ENCODE data around the gene SPSB3.

SPSB3 gene

DNA sequence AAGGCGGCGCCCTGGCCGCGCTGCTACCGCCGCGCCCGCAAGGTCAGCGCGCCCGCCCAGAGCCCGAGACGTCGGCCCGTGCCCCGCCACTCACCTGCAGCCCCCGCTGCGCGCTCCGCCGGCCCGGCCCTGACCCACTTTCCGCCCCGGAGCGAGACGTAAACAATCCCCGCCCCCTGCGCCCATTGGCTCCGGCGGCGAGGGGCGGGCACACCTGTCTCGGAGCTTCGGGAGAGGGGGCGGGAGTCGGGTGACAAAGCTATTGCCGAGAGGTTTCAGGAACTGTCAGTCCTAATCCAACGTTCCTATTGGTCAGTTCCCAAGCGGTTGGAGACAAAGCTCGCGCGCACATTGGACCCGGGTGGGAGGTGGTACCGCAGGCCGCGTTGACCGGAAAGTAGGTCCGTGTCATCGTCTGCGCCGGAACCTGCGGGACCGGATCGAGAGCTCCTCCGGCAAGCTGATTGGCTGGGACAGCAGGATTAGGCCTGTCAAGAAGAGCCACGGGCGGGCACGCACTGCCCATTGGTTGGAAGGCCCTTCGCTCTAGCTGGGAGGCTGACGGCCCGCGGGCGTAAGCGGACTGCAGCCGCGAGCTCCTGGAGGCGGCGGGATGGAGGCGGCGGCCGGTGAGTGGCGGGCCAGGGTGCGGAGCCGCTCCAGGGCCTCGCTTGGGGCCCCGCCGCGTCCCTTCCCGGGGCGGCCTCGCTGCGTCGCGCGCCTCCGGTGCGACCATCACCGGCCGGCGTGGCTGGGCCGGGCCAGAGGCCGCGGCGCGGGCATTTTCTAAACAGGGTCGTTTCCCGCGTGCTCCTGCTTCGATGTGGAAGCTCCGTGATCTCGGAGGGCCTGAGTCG is at the start of gene SPSB3, which contains the start of gene NUBP2:
Gene SPSB3, minus strand, starts transcription at position 164 of the 857 bp plus-strand sequence. CDS start 1,088 bp downstream, outside the sequence.
Gene NUBP2, plus strand, starts transcription at position 553 of the 857 bp plus-strand sequence. Its CDS starts 61 bp downstream, at position 614.
- DNase-seq (ENCODE audit: low read depth) = peak; percentile 100

DNA sequence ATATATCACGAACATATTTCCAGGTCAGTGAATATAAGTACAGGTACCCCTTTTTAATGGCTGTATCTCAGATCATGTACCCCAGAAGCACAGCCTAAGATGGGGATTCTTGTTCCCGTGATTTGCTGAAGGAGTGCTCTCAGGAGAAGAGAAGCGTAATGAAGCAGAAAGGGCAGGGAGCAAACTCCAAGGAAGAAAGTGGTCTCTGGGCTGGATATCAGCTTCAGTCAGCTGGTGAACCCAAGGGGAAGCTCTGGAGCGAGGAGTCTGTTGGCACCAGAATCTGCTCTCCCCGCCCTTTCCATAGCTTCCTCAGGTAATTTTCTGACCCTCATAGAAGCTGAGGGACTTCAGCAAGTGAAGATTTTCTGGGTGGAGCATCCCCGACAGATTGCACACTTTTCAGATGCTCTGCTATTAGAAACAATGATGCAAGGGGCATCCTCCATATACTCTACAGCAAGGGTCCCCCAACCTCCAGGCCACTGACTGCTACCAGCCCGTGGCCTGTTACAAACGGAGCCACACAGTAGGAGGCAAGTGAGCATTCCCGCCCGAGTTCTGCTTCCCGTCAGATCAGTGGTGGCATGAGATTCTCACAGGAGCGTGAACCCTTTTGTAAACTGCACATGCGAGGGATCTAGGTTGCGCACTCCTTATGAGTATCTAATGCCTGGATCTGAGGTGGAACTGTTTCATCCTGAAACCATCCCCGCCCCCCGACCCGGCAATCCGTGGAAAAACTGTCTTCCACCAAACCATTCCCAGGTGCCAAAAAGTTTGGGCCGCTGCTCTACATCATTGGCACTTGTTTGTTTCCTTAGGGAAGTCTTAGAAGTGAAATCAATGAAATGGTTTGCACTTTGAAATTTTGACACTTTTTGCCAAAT is 49.1 kb upstream of the SPSB3 start:
- DNase-seq (ENCODE audit: low read depth) = no peak

DNA sequence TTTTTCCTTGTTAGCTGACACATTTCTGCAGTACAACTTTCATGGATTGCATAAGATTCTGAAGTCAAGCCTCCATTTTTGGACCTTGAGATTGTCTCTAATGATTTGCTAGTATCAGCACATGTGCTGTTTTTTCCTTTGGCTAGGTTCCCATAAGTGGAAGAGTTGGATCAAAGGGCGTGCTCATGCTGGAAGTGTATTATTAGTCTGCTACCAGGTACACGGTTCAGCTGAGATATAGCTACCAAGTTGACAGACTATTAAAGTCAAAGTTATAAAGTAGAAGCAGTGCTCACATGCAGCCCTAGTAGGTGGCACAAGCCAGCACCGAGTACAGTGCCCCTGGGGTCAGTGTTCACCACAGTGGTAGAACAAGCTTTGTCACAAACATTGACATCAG is 47.8 kb upstream of the SPSB3 start:
- DNase-seq (ENCODE audit: low read depth) = no peak

DNA sequence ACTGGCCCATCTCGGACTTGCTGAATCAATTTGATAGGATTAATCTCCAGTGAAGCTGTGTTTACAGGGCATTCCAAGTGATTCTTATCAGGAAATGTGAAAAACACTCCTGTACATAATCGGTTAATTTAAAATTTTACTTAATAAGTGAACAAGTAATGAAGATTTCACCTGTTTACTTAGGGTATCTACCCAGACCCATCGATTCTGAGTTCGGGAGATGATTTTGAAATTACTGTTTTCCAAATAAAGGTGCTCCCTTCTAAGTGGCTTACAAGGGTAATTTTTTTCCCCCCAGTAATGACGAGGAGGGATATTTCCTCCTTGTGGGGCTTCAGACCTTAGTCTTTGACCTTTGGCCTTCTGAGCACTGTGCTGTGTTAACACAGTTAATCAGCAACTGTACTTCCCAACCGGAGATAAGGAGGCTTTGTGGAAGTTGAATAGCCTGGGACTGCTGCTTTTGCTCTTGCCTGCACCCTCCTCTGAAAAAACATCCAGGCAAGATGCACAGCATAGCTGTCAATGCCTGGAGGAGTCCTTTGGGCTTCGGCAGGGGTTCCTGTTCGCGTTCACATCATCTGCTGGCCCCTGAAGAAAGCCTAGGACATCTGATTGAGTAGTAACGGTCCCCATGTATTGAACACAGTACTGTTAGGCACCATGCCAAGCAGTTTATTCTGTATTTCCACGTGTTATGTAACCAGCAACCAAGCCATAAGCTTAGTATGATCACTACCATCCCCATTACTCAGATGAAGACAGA is 46.5 kb upstream of the SPSB3 start:
- DNase-seq (ENCODE audit: low read depth) = no peak

DNA sequence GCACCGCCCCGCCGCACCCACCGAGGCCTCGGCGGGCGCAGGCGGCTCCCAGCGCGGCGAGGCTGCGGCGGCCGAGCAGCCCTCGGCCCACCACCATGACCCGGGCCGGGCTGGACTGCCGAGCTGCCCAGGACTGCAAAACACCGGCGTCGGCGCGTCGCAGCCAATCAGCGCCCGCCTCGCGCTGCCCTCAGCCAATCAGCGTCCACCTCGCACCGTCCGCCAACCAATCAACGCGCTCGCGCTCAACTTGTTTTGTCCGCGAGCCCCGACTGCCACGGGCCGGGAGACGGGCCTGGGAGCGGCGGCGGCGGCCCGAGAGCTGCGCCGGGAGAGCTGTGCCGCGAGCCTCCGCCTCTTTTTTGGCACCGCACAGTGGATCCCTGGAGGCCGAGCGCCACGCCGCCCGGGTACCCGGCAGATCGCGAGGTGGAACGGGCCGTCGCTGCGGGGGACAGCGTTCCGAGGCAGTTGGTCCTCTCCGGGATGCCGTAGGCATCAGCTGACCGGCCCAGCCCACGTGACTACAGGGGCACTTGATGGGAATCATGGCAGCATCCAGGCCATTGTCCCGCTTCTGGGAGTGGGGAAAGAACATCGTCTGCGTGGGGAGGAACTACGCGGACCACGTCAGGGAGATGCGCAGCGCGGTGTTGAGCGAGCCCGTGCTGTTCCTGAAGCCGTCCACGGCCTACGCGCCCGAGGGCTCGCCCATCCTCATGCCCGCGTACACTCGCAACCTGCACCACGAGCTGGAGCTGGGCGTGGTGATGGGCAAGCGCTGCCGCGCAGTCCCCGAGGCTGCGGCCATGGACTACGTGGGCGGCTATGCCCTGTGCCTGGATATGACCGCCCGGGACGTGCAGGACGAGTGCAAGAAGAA is 44.6 kb upstream of the SPSB3 start, which contains the start of the genes FAHD1 and HAGH:
Gene FAHD1, plus strand, starts transcription at position 516 of the 883 bp plus-strand sequence. Its CDS starts 33 bp downstream, at position 549.
Gene HAGH, minus strand, starts transcription at position 135 of the 883 bp plus-strand sequence. Its CDS starts 38 bp downstream, at position 97.
- peak; percentile 97 for DNase-seq (ENCODE audit: low read depth)

DNA sequence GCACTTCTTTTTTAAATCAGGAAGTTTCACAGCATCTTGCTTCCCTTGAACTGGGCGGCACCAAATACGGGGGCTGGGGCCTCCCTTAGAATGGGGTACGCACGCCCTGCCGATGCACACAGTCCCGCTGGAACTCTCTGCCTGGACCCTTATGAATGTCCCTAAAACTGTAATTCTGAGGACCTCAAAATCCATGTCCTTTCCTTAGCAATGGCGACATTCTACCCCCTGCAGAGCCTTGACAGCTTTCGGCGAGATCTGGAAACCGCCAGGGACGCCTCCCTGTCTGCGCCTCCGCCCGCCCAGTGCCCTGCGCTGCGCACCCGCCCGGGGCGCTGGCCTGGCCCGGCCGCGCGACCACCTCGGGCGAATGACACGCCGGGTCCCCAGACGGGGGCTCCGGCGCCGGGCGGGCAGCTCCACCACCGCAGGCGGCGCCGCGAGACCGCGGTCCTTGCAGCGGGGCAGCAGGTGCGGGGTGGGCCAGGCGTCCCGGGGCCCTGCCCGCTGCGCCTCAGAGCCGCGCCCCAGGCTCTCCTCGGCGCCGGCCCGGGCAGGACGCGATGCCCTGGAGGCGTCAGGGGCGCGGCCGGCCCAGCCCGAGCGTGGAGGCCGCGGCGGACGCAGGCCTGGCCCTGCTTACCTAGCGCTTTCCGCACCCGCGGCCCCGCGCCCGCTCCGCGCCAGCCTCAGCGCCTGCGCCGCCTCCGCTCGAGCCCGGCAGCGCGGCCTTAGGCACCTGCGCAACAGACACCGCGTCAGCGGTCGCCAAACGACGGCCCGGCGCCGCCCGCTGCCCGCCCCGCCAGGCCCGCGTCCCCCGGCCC is 43.7 kb upstream of the SPSB3 start:
- DNase-seq (ENCODE audit: low read depth) = no peak

DNA sequence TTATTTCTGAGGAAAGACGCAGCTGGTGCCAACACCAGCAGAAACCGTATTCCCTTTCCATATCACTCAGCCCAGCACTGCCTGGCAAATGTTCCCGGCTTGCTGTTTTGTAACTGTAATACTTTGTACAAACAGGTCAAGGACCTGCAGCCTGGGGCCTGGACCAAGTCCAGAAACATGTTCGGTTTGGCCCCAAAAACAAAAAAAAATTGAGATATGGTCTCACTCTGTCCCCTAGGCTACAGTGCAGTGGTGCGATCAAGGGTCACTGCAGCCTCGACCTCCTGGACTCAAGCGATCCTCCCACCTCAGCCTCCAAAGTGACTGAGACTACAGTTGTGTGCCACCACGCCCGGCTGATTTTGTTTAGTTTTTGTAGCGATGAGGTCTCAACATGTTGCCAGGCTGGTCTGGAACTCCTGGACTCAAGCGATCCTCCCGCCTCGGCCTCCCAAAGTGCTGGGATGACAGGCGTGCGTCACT is 43.1 kb upstream of the SPSB3 start:
- DNase-seq (ENCODE audit: low read depth) = no peak

DNA sequence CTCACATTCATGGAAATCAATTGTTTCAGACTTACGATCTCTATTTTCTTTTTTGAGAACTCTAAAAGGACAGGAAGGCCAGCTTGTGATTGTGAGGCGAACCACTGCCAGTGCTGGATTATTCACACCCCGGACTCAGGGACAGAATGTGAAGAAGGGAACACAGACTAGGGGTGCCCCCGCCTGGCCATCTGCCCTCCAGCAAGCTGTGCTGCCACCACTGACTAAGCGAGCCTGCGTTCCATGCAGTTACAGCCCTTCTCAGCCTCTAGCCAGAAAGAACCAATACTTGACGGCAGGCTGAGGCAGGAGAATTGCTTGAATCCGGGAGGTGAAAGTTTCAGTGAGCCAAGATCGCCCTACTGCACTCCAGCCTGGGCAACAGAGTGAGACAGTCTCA is 41.5 kb upstream of the SPSB3 start:
- DNase-seq (ENCODE audit: low read depth) = peak; percentile 11

DNA sequence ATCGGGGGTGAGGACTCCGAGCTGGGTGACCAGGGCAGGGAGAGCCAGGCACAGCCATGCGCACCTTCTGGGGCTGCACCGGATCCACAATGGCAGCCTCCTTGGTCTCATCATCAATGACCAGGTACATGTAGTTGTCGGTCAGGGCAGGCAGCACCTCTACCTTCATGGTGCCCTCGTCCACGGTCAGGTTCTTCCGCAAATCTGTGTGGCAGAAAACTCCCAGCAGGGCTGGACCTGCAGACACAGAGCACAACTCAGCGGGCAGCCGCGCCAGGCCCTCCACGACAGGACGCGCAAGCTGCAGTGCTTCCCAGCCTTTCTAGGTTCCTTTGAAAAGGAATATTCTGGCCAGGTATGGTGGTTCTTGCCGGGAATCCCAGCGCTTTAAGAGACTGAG is 40.4 kb upstream of the SPSB3 start:
- no peak for DNase-seq (ENCODE audit: low read depth)

DNA sequence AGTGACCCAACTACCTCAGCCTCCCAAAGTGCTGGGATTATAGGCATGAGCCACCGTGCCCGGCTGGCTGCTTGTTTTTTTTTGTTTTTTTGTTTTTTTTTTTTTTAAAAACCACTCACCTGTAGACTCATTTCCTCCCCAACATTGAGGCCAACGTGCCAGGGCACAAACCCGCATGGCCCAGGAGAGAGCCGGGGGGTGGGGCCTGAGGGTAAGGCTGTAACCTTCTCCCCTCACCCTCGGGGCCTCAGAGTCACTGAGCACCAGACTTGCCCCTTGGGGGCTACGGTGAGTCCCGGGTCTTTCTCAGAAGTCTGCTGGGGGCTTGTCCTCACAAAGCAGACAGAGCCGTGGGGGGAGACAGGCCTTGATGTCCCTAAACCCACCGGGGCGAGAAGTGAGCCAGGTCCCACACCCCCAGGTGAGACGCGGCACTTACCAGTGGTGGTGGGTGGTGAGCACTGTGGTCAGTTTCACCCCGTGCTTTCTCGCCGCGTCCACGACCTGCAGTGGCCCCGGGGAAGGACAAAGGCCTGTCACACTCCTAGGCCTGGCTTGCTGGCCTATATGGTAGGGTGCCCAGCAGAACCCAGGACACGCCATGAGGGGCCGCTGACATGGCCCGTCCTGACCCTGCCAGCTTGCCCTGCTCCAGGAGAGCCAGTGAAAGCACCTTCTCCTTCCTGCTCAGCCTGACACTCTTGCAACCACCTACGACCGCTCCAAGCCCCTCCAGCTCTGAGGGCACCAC is 39.7 kb upstream of the SPSB3 start:
- DNase-seq (ENCODE audit: low read depth) = no peak

DNA sequence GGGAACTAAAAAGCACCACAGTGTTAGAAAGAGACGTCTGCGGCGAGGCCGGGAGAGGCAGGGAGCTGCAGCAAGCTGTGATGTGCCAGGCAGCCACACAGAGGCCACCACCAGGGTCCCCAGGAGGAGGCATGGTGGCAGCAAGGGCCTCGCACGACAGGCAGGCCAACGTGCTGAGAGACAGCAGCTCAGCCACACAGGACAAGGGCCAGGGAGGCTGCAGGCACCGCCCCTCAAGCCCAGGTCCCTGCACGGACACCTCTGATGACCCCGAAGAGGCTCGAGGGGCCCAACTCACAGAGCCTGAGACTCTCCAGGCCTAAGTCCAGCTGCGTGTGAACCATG is 38.5 kb upstream of the SPSB3 start:
- no peak for DNase-seq (ENCODE audit: low read depth)

DNA sequence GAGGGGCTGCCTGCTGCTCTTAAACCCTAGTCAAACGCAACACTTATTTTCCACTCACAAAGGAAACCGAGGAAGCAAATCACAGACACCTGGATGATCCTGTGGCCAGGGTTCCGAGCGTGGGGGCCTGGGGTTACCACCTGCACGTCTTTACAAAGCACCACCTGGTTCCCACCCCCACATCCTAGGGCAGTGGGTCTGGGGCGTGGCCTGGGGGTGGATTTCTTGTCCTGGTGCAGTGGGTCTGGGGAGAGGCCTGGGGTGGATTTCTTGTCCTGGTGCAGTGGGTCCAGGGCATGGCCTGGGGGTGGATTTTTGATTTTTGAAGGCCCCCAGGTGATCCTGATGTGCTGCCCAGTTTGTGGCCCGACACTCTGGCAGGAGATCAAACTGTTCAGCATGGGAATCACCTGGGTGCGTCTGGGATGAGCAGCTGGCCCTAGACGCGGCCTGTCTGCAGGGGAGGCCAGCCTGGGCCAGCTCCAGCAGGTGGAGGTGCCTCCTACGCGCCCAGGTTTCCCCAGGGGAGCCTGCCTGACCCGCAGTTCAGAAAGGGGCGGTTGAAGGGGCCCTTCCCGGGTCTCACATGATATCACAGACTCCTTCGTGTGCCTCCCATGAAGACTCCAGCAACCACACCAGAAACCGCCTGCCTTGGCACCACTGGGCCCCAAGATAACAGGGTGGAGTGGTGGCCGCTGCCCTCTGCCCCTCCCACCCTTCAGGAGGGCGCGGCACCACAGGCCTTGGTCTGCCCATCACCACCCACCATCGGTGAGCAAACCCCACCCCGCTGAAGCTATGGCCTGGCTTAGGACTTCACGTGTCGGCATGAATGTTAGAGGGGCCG is 38.0 kb upstream of the SPSB3 start:
- DNase-seq (ENCODE audit: low read depth) = no peak

DNA sequence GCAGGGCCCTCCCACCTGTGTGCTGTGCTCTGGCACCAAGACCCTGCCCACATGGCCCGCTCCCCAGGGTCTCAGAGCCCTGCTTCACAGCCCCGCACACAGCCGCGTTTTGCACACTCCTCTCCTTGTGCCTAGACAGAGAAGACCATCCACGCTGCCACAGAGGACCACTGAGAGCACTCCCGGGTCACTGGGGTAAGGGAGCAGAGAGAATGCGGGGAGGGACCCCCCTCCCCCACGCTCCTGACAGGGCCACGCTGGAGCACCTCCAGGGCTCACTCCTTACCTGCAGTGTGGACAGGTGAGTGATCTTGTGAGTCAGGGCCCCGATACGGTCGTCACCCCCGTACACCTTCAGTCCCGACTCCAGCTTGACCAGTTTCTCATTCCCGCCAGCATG is 37.2 kb upstream of the SPSB3 start:
- DNase-seq (ENCODE audit: low read depth) = no peak

DNA sequence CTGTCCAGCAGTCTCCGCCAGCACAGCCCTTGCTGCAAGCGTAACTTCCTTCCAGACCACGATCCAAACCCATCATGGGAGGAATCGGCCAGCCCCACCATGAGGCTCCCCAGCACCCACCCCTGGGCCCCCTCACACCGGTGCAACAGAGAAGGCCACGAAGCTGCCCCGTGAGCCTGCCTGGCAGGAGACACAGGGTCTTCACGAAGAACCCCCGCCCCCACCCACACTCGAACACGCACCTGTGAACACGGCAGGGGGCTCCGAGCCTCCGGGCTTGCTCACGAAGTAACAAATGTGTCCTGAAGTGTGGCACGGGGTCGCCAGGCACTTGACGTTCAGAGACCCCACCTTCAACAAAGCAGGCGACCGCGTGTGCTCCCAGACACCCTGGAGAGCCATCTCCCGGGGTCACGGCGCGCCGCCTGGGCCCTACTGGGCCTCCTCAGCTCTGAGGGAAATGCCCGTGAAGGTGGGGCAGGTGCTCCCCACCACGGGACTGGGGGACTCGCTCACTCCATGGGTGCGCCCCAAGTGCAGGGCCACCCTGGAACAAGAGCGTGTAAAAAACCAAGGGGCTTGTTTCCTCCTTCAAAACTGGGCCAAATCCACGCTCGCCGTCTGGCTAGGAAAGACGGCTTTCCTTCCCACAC is 36.6 kb upstream of the SPSB3 start:
- no peak for DNase-seq (ENCODE audit: low read depth)

DNA sequence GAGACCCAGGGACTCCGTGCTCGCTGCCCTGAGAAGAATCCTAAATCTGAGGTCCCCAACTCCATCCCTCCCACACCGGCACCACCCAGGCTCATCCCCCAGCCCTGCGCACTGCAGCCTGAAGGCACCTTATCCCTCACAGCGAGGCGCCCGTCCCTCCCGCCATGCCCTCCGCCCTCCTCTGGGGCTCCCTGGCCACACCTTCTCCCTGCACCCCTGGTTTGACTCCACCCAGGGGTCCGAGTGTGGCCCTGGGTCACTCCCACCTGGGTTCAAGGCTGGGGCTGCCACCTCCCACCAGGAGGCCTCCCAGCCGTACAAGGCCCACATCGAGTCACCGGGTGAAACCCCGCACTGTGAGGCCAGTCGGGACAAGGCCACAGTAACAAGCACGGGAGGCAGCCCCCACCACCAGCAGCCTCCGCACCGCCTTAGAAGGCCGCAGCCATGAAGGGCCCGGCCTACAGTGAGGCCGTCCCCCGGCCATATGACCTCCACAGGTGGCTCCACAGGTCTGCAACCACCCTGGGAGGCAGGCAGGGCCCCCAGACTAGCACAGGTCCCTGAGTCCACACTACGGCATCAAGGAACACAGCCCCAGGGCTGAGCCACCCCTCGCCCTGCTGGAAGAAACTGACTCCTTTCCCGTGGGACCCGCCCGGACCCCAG is 36.0 kb upstream of the SPSB3 start:
- DNase-seq (ENCODE audit: low read depth) = no peak

DNA sequence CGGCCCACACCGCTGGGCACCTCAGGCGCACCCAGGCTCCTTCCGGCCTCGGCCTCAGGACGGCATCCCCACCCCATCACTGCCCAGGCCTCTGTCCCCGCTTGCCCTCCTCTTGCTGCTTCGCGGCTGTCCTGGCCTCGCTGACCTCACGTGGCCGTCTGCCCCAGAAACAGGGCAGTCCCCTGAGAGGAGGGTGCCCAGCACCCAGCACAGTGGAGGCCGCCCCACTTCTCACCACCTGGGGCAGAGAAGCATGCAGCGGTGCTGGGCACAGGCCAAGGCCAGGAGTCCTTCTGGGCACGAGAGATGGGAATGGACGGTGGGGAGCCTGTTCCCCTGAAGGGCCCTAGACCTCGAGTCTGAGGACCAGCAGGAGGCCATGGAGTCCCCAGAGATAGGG is 35.3 kb upstream of the SPSB3 start:
- no peak for DNase-seq (ENCODE audit: low read depth)

DNA sequence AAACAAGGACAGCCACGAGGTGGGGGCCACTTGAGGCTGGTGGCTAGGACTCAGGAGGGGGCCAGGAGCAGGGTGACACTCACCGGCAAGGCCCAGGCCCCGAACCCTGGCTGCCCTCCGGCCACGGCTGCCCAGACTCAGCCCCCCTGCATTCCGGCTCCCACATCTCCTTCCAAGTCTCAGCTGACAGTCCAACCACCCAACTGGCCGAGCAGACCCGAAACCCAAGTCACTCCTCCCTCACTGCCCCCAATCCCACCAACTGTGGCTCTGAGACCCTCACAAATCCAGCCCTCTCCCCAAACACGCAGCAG is 34.9 kb upstream of the SPSB3 start:
- DNase-seq (ENCODE audit: low read depth) = no peak
